HG03066 (cell line): ENCODE measurements around the gene TOR1B.

Experiments used
- ATAC-seq: cut with Tn5 transposase; IDR thresholded peaks from one replicate; pipeline ENCODE4 v1.9.1; 2021; ENCODE audit warnings: low read depth; ENCODE audit not compliant: unreplicated experiment

TOR1B gene

DNA sequence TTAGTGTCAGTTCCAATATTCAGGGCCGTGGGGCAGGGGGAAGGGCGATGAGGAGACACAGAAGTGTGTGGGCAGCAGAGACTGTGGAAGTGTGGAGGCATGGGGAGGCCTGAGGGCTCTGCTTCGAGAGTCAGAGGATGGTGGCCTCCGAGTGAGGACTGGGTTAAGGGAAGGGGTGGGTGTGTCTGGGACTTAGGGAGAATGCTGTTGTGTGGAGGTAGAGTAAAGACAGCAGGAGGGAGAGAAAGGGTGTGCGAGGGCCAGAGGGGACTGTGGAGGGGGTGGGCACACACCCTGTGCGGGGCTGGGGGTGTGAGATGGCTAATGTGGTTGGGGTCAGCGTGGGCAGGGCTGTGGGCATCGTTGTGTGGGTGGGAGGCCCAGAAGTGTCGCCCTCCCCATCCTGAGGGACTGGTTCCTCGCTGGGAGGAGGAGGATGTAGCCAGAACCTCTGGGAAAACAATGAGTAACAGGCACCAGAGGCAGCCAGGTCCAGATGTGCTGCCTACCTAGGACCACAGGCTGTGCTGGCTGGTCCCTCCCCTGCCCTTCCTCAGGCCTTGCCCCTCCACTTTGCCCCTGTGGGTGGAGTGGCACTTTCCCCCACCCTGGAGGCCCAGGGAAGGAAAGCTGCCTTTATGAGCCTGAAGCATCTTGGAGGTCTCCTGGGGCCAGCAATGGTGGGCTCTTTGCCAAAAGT, 36.5 kb downstream of the TOR1B start:
- no peak for ATAC-seq

DNA sequence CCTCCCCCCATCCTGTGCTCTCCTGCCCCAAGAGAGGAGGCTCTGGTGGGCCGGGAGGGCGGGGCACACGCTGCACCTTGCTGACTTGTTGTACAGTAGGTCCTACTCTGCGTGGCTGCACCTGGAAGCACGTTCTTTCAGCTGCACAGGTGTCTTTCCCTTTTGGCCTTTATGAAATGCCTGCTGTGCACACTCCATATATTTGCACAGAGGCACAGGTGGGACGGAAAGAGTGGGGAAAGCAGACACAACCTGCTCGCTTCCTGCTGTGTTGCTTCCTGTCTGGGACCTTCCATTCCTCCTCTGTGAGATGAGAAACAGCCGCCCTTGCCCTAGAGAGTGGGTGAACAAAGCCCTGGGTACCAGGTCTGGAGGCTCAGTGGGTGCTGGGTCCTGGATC, 37.0 kb downstream of the TOR1B start:
- no peak for ATAC-seq

DNA sequence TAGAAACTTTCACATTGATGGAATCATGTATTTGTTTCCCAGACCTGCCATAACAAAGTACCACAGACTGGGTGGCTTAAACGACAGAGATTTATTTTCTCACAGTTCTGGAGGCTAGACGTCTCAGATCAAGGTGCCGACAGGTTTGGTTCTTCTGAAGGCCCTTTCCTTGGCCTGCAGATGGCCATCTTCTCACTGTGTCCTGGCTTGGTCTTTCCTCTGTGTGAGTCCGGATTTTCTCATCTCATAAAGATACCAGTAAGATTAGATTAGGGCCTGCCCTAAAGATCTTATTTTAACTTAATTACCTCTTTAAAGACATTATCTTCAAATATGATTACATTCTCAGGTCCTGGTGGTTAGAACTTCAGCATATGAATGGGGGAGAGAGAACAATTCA, 38.1 kb downstream of the TOR1B start:
- ATAC-seq = no peak

DNA sequence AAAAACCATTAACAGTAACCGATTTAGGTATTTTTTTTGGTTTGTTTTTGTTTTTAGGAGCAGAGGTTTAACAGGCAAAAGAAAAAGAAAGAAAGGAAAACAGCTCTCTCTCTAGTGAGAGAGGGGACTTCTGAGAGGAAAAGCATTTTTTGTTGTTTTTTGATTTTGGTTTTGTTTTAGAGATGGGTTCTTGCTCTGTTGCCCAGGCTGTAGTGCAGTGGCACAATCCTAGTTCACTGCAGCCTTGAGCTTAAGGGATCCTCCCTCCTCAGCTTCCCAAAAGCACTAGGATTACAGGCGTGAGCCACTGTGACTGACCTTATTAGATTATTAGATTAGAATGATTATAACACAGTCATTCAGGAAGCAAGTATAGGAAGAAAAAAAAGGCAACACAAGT, 42.4 kb downstream of the TOR1B start:
- ATAC-seq = no peak

DNA sequence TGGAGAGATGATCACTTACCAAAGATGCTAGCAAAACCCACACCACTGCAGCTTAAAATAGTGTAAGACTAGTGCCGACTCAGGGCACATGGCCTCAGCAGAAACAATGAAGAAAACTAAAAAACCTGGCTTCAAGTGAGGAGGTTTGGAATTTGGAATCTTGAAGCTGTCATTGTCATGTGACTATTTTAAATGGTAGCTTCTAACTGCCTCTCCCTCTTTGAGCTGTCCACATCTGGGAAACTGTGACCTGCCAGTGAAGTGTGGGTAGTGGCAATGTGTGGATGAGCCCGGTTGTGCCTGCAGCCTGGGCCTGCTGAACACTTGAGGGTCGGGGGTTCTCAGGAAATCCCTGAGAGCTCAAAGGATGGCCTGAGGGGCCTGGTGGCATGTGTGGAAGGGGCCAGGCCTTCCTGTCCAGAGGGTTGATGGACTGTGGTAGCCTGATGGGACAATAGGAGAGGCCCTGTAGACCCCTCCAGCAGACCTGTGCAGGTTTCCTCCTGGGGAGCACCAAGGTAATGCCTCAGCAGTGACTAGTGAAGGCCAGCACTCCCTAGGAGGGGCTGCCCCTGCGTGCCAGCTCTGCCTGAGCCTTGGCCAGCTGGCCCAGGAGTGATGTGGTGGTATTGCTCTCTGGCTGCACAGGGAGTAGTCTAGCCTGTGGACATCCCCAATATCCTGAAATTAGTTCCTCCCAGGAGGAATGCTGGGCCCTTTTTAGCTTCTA, 45.9 kb downstream of the TOR1B start:
- no peak for ATAC-seq

DNA sequence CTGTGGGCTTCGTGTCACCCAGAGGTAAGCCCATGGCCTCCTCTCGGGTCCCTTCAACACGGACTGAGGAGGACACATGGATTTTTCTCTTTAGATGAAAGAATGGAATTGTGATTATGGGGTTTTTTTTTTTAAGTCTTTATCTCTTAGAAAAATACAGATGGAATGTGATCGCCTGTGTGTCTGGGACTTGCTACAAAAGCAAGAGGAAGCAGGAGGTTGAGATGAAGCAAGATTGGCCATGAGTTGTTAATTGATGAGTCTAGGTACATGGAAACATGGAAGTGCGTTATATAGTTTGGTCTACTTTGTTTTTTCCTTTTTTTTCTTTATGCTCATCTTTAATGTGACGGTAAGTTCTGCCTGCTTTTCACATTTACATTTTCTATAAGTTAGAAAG, 46.9 kb downstream of the TOR1B start:
- ATAC-seq = no peak

DNA sequence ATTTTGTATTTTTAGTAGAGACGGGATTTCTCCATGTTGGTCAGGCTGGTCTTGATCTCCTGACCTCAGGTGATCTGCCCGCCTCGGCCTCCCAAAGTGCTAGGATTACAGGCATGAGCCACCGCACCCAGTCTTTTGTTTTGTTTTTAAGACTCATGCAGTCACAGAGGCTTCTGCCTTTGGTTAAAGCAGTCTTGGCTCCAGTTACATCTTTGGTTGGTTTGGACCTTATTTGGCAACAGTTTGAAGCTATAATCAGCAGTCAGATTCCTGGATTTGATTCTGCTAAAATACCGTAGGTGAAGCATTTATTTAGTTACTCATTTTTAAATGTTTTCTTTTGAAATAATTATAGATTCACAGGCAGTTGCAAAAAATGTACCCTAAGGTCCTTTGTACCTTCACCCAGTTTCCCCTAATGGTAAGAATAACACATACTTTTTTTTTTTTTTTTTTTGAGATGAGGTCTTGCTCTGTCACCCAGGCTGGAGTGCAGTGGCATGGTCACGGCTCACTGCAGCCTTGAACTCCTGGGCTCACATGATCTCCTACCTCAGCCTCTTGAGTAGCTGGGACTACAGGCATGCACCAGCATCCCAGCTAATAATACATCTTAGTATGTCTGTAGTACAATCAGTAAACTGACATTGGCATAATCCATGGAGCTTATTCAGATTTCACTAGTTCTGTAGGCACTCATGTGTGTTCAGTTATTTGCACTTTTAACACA, 48.0 kb downstream of the TOR1B start:
- ATAC-seq = no peak

DNA sequence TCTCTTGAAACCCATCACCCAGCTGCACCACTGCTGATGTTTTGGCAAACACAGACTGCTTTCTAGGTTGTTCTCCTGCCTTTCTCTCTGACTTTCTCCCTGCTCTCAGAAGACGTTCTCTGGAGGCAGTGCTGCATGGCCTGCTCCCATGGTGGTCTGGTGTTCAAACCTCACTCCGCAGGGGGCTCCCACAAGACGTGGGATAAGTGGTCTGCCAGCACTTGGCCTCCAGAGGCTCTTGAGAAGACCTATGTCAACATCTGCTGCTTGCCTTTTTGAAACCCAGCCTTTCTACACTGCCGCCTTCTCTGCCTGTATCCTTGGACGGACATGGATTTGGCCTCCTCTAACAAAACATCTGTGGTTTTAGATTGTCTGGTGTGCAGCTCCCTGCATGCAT, 48.8 kb downstream of the TOR1B start:
- no peak for ATAC-seq

DNA sequence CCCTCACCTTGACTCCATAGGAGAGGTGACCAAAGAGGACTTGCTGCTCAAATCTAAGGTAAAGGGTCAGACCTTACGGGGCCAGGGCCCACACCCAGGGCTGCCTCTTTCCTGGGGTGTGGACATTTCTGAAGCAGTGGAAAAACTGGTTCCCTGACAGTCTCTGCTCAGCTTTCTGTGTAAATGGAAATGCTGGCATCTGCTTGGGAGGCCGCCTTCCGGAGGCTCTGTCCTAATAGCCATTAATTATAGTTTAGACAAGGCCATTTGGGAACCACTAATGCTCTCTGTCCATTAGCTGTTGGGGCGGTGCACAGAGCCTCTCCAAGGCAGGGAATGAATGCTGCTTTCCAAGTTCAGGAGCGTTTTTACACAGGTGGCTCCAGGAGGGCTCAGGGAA, 49.6 kb downstream of the TOR1B start:
- ATAC-seq = no peak

DNA sequence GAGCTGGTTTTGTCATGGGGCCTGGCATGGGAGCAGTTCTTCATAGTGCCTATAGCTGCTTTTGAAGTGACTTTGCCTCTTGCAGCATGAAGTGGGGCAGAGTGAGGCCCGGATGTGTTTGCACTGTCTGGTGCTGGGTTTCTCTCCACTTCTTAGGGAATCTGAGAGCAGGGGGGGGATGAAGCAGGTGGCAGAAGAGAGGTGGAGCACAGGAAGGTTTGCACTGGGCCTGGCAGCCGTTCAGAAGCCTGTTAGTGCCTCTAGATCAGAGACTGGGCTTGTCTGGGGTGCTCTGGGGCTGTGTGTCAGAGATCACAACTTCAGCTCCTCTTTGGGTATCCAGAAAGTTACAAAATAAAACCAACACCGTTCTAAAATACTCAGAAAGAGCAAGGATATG, 50.6 kb downstream of the TOR1B start:
- no peak for ATAC-seq

DNA sequence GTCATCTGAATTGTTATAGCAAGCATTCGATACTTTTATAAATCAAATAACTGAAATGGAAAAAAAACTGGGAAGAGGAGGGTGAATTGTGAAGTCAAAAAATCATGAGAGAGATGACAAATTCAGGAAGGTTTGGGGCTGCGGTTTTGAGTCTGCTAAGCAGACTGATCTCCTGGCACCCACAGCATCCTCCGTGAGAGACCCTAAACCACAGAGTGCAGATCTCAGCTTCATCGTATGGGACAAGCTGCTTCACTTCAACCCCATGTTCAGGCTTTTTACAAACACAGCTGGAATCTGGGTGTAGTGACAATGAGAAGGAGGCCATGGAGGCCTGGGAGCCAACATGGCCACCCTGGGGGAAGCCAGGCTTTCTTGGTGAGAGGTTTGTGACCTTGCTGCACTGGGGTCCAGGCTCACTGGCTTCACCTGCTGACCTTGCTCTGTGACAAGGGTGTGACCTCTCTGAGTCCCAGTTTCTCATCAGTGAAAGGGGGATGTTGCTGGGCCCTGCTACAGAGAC, 51.7 kb downstream of the TOR1B start:
- ATAC-seq = no peak

DNA sequence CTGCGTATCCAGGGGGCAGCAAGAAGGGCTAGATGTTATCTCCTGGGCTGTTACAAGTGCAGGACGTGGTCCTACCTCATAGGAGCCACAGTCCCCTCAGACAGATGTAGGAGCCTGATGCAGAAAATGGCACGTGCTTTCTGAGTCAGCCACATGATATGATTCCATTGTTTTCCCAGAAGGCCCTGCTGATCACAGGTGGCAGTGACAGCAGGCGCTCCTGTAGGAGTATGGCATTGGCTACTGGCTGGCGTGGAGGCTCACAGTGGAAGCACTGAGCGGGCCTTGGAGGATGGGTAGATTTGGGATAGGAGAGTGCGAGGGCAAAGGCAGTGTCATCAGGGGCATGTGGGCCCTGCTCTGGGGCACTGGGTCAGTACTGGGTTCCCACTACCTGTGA, 54.2 kb downstream of the TOR1B start:
- ATAC-seq = no peak

DNA sequence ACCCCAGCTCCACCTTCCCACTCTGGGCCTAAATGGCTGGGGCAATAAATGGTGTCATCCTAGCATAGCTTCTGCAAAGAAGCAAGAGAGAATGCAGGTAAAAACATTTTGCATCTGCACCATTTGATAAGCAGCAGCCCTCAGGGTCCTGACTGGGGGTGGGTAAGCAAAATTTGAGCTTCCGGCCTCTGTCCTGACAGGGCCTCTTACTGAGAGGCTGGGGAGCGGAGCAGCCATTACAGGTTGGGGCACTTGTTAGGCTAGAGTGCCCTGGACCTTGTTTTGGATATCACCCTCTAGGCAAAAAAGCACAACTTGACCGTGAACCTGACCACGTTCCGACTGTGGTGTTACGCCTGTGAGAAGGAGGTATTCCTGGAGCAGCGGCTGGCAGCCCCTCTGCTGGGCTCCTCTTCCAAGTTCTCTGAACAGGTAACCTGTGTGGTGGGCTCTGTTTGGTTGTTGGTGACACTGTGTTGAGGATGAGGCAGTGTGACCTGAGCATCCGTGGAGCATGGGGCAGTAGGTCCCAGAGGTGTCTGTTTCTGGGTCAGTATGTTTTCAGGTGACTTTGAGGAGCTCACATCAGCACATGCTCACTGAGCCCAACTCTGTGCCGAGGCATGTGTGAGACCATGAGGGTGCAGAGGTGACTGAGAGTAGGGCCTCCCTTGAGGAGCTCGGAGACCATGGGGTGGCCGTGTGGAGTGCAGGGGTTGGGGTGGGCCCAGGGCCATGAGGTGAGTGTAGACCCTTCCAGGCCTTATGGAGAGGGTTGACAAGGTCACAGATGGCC, 55.4 kb downstream of the TOR1B start:
- no peak for ATAC-seq
